GM10266 (cell line): ENCODE measurements around the gene PDLIM4.

Experiments
- DNase-seq: peaks from one replicate; pipeline ENCODE4 v3.0.0; 2012; ENCODE audit errors: extremely low spot score
- CTCF ChIP-seq: IDR thresholded peaks from 2 replicates; pipeline ENCODE4 v1.5.1; 2012; ENCODE audit warnings: mild to moderate bottlenecking, low read depth; ENCODE audit not compliant: control insufficient read depth, insufficient read depth; ENCODE audit errors: missing control alignments

The PDLIM4 gene

GRCh38 chr5:132322266-132322665 lies 64.8 kb downstream of the PDLIM4 start:
- TF ChIP-seq CTCF, result no peak
- no peak for DNase-seq
